Bronchus fibroblast of lung (primary cell): ENCODE results near the gene CD63. TPM values are rescaled to one million over a fixed set of nuclear protein-coding genes. Genes with fewer than 3 reads are reported as not detected.

Experiments
- total RNA-seq: library from RNA; depleted of rRNA; stranded (reverse); fragments of >200 nt; gene quantifications from 2 replicates; pipeline ENCODE4 v1.2.3, GENCODE V29; 2015

CD63 gene, protein sequence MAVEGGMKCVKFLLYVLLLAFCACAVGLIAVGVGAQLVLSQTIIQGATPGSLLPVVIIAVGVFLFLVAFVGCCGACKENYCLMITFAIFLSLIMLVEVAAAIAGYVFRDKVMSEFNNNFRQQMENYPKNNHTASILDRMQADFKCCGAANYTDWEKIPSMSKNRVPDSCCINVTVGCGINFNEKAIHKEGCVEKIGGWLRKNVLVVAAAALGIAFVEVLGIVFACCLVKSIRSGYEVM
- 823 and 907 TPM in 2 replicates for total RNA-seq

DNA sequence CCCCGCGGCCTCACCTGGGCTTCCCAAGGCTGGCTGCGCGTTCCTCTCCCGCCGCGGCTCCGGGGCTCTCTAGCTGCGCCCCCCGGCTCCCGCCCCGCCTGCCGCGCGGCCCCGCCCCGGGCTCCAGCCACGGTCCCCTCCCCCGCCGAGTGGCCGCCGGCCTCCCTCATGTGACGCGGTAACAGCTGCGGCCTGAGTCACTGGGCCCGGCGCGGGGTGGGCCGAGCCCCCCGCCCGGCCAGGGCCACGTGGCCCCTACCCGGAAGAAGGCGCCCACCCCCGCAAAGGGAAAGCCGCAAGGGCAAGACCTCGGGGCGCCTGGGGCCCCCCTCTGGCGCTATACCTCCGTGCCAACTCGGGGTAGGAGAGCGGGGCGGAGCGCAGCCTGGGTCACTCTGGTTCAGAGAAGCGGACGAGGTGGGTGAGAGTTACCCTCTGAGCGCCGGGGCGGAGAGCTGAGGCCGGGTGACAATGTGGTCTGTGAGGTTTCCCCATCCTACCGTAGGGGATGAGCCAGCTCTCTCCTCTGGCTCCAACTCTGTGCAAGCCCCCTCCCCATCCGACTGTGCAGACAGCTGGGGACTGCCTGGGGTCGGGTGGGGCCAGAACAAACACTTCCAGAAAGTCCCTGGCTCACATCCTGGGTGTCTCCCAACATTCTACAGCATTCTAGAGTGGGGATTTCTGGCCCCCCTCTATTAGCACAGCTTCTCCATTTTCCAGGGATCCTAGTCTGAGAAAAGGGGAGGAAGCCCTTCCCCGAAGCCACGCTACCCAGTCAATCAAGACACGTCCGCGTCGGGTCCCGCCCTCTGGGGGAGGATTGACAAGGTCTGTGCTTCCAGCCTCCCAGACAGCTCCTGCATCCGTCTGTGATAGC is at the start of gene CD63:
CD63 (minus strand) TSS at position 71 of the 880 bp plus-strand sequence. CDS start 668 bp downstream, outside the sequence.

DNA sequence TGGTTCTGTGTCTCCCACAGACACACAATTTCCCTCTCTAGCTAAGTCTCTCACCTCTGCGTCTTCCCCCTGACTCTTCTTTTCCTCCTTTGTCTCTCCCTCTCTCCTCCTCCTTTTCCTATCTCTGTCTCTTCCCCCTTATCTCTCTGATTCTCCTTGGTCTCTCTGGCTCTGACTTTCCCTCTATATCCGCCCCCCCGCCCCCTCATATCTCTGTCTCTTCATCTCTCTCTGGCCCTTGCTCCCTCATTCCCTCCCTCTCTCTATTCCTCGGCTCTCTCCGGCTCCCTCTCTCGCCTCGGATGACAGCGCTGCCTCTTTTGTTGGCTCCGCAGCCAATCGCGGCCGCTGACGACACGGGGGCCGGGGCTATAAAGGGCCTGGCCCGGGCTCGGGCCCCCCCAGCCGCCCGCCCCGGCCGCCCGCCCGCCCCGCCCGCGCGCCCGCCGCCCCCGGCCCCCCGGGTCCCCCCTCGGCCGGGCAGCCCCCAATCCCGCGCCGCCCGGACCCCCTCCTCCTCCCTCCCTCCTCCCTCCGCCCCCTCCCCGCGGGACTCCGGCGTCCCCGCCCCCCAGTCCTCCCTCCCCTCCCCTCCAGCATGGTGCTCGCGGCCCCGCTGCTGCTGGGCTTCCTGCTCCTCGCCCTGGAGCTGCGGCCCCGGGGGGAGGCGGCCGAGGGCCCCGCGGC is 14.1 kb upstream of the CD63 start, which contains the start of gene GDF11:
GDF11 (plus strand) TSS at position 404 of the 687 bp plus-strand sequence; CDS start at position 599, 195 bp downstream.

DNA sequence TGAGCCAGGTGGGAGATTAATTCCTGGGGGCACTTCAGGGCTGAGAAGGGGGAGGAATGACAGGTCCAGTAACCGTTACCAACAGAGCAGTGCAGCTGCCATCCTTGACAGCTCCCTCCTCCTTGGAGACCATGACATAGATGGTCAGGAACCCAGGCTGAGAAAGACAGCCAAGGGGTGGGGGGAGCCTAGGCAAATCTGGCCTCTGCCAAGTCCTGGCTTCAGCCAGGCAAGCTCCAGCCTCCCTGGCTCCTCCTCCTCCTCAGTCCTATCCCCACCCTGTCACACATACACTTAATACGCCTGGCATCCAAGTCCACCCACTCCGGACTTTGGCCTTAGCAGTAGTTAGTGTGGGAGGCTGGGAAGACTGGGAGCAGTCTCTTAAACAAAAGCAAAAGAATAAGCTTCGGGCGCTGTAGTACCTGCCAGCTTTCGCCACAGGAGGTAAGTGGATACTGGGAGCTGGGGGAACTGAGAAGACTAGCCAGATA is 8.7 kb downstream of the CD63 start, which contains the start of gene RDH5:
RDH5 (plus strand) TSS at position 323 of the 494 bp plus-strand sequence. CDS start 792 bp downstream, outside the sequence.

DNA sequence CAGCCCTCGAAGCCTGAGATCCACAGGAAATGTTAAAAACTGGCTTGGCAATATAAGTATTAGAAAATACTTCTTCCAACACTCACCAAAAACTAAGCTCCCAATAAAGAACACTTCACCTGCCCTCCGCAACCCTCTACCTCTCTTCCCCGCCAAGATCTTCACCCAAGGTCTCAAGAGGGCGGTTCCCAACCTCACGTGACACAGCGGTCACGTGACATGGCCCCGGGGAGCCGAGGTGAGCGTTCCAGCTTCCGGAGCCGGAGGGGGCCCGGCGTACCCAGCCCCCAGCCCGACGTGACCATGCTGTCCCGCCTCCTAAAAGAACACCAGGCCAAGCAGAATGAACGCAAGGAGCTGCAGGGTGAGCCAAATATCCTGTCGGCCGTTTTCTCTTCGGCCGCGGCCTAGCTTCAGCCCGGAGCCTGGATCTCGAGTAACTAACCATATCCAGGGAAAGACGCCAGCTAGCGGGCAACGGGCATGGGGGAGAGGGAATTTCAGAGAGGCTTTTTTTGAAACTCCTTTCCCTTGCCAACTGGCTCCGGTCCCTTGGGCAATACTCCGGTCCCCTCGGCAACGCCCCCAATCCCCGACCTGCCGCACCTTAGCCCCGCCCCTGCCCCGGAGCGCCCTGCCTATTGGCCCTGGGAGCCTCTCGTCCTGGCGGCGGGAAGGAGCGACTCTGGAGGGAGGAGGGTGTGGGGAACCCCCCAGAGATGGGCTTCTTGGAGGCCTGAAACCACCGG is 12.8 kb downstream of the CD63 start, which contains the start of gene BLOC1S1:
BLOC1S1 (plus strand) TSS at position 214 of the 749 bp plus-strand sequence; CDS start at position 220, 6 bp downstream.

DNA sequence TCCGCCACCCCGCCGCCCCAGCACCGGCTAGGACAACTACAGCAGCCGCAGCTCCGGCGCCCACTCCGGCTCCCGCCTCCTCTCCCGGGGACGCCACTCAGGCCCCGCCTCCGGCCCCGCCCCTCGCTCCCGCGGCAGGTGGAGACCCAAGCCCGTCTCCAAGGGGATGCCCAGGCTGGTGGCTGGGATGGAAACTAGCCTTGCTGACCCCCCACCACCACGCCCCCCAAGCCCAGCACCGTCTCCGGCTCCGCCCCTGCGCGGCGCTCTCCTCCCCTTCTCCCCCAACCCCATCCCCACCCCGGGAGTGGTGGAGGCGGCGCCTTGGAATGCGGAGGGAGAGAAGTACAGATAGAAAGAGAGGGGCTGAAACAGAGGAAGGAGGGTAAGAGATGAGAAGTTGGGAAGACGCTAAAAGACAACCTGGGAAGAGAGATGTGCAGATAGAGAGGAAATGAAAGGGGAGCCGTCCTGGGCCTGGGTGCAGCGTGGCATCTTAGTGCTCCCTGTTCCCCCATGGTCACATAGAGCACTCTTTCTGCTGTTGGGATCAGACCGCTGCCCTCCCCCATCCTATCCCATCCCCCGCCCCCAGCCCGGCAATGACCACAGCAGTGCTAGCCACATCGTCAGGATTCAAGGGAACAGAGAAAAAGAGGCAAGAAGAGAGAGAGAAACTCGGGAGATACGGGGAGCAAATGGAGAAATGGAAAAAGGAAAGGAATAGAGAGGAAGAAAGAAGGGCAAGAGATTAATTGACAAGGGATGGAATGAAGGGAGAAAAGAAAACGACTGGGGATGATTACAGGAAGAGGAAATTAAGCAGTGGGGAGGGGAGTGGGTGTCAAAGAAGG is 20.7 kb downstream of the CD63 start, which contains the start of gene ITGA7:
ITGA7 (minus strand) TSS at position 64 of the 854 bp plus-strand sequence. CDS start 222 bp downstream, outside the sequence.

Other genes with a start within 250 kb of the CD63 start
- not detected in 2 replicates for gene OR6C68, start 236.6 kb downstream of the CD63 start, total RNA-seq
- gene OR6C4, start 179.4 kb downstream of the CD63 start, total RNA-seq, result not detected in 2 replicates
- not detected in 2 replicates for gene OR2AP1, start 156.5 kb downstream of the CD63 start, total RNA-seq
- not detected in 2 replicates for gene OR10P1, start 92.1 kb downstream of the CD63 start, total RNA-seq
- gene ITGA7, start 21.1 kb downstream of the CD63 start, total RNA-seq, result 2.9 and 3.6 TPM in 2 replicates
- 233 TPM in 2 replicates for gene BLOC1S1, start 13.0 kb downstream of the CD63 start, total RNA-seq
- gene RDH5, start 8.6 kb downstream of the CD63 start, total RNA-seq, result 9.8 and 12.3 TPM in 2 replicates
- gene GDF11, start 14.1 kb upstream of the CD63 start, total RNA-seq, result 10.9 and 14.3 TPM in 2 replicates
- 88.3 and 122 TPM in 2 replicates for gene SARNP, start 88.7 kb upstream of the CD63 start, total RNA-seq
- 29.1 and 31.1 TPM in 2 replicates for gene ORMDL2, start 89.0 kb upstream of the CD63 start, total RNA-seq
- gene DNAJC14, start 100.6 kb upstream of the CD63 start, total RNA-seq, result 39.7 and 41.9 TPM in 2 replicates
- gene MMP19, start 113.9 kb upstream of the CD63 start, total RNA-seq, result 12.4 and 12.6 TPM in 2 replicates
- 43.4 and 47.9 TPM in 2 replicates for gene PYM1, start 198.9 kb upstream of the CD63 start, total RNA-seq
- gene DGKA, start 202.2 kb upstream of the CD63 start, total RNA-seq, result 31.1 and 33.3 TPM in 2 replicates
- 0.89 and 1.0 TPM in 2 replicates for gene PMEL, start 237.0 kb upstream of the CD63 start, total RNA-seq
- gene CDK2, start 237.8 kb upstream of the CD63 start, total RNA-seq, result 55.6 and 57.4 TPM in 2 replicates
- 50.9 and 51.9 TPM in 2 replicates for gene RAB5B, start 245.1 kb upstream of the CD63 start, total RNA-seq